ENCODE results near the gene MAPK1. TPM values are rescaled to one million over a fixed set of nuclear protein-coding genes. Genes with fewer than 3 reads are reported as not detected.
"Not testable (repeated sequence)": the region's sequence is repeated elsewhere in the genome, so short reads cannot be mapped to it uniquely, and the experiment has no call there.

Gene MAPK1
- total RNA-seq, 1 donor from 2014 or later = 37.2 TPM

- no peaks in the 10 kb centered on the region for H3K36me3 ChIP-seq (ENCODE audit: control insufficient read depth, insufficient read depth, low read length)
- no peak overlapping the region for H3K4me3 ChIP-seq (ENCODE audit: low read depth, low read length)
- DNase-seq (ENCODE audit: low read depth) = no peak
- no peaks in the 10 kb centered on the region for H3K27me3 ChIP-seq (ENCODE audit: control insufficient read depth, insufficient read depth, low read length)
- no peak for TF ChIP-seq CTCF (IDR thresholded peaks at IDR 0.05; ENCODE audit: insufficient read depth, low read length, poor library complexity, severe bottlenecking)
Observed at GRCh38 chr22:21855676-21856075, 11.8 kb downstream of the MAPK1 start.

GRCh38 chr22:21850660-21851059 is 16.8 kb downstream of the MAPK1 start:
- Histone ChIP-seq H3K36me3 (ENCODE audit: control insufficient read depth, insufficient read depth, low read length) (no peaks in the 10 kb centered on the region), H3K27me3 (ENCODE audit: control insufficient read depth, insufficient read depth, low read length) (no peaks in the 10 kb centered on the region), H3K4me3 (ENCODE audit: low read depth, low read length) (no peak overlapping the region)
- no peak for DNase-seq (ENCODE audit: low read depth)
- no peak for TF ChIP-seq CTCF (IDR thresholded peaks at IDR 0.05; ENCODE audit: insufficient read depth, low read length, poor library complexity, severe bottlenecking)

GRCh38 chr22:21849489-21849888 is 18.0 kb downstream of the MAPK1 start:
- TF ChIP-seq CTCF (IDR thresholded peaks at IDR 0.05; ENCODE audit: insufficient read depth, low read length, poor library complexity, severe bottlenecking) = no peak
- no peaks in the 10 kb centered on the region for H3K27me3 ChIP-seq (ENCODE audit: control insufficient read depth, insufficient read depth, low read length)

GRCh38 chr22:21848057-21848456 is 19.4 kb downstream of the MAPK1 start:
- not testable (repeated sequence) for H3K27me3 ChIP-seq (ENCODE audit: control insufficient read depth, insufficient read depth, low read length); DNase-seq (ENCODE audit: low read depth); H3K36me3 ChIP-seq (ENCODE audit: control insufficient read depth, insufficient read depth, low read length); H3K4me3 ChIP-seq (ENCODE audit: low read depth, low read length)

More at GRCh38 chr22:21849489-21849888, 18.0 kb downstream of the MAPK1 start:
- no peak overlapping the region for H3K4me3 ChIP-seq (ENCODE audit: low read depth, low read length)
- H3K36me3 ChIP-seq (ENCODE audit: control insufficient read depth, insufficient read depth, low read length) = no peaks in the 10 kb centered on the region
- DNase-seq (ENCODE audit: low read depth) = no peak

GRCh38 chr22:21845558-21846453 is 21.6 kb downstream of the MAPK1 start:
- Histone ChIP-seq H3K27me3 (ENCODE audit: control insufficient read depth, insufficient read depth, low read length) (no peaks in the 10 kb centered on the region), H3K36me3 (ENCODE audit: control insufficient read depth, insufficient read depth, low read length) (no peaks in the 10 kb centered on the region), H3K4me3 (ENCODE audit: low read depth, low read length) (no peak overlapping the region)
- no peak for DNase-seq (ENCODE audit: low read depth)
- TF ChIP-seq CTCF (IDR thresholded peaks at IDR 0.05; ENCODE audit: insufficient read depth, low read length, poor library complexity, severe bottlenecking) = no peak

- no peak overlapping the region for H3K4me3 ChIP-seq (ENCODE audit: low read depth, low read length)
- H3K36me3 ChIP-seq (ENCODE audit: control insufficient read depth, insufficient read depth, low read length) = no peaks in the 10 kb centered on the region
- H3K27me3 ChIP-seq (ENCODE audit: control insufficient read depth, insufficient read depth, low read length) = no peaks in the 10 kb centered on the region
- TF ChIP-seq CTCF (IDR thresholded peaks at IDR 0.05; ENCODE audit: insufficient read depth, low read length, poor library complexity, severe bottlenecking) = no peak
- DNase-seq (ENCODE audit: low read depth) = no peak
Observed at GRCh38 chr22:21842946-21843345, 24.5 kb downstream of the MAPK1 start.

All from kidney epithelial cell (primary cell).